Adrenal gland (tissue), 12 donors: ENCODE data around the gene FAM20A. TPM values are rescaled to one million over a fixed set of nuclear protein-coding genes. Genes with fewer than 3 reads are reported as not detected.

ENCODE experiments used
- DNase-seq, 7 donors: peaks; one replicate each; pipeline ENCODE4 v3.0.0-alpha.2; 2019 to 2020
- H3K27ac ChIP-seq, 5 donors: fragments of 200-600 bp; sonication (generic) in 4 of 5; 1 replicate in 3 of 5; 2 replicates in 2 of 5; pipeline versions ENCODE4 v1.5.1 to v1.8.0; 2016 to 2020; ENCODE audit warnings: mild to moderate bottlenecking in 1 of 5
- H3K27me3 ChIP-seq: fragments of 200-600 bp; 2 replicates; pipeline ENCODE4 v1.8.0; 2021
- H3K36me3 ChIP-seq, 2 donors: fragments of 200-600 bp; replicated peaks in 1 of 2; 1 replicate in 1 of 2; 2 replicates in 1 of 2; pipeline versions ENCODE4 v1.5.1 to v1.8.0; 2018 to 2022
- H3K4me1 ChIP-seq, 2 donors: fragments of 200-600 bp; replicated peaks in 1 of 2; 1 replicate in 1 of 2; 2 replicates in 1 of 2; pipeline versions ENCODE4 v1.5.1 to v1.8.0; 2018 to 2021
- H3K4me3 ChIP-seq, 4 donors: fragments of 200-600 bp; sonication (generic) in 3 of 4; one replicate each; pipeline ENCODE4 v1.5.1; 2016 to 2018
- H3K9me3 ChIP-seq, 3 donors: fragments of 200-600 bp; sonication (generic) in 1 of 3; replicated peaks in 1 of 3; 1 replicate in 2 of 3; 2 replicates in 1 of 3; pipeline versions ENCODE4 v1.5.1 to v1.8.0; 2016 to 2021
- CTCF ChIP-seq, 6 experiments: fragments of 450-650 bp in 4 of 6; fragments of 200-600 bp in 2 of 6; sonication (generic) in 1 of 6; IDR thresholded peaks; 1 replicate in 5 of 6; 2 replicates in 1 of 6; pipeline versions ENCODE4 v1.5.1 to v1.8.0; 2016 to 2021; ENCODE audit warnings: antibody characterized with exemption in 6 of 6, mild to moderate bottlenecking in 2 of 6, moderate library complexity in 1 of 6
- POLR2A ChIP-seq, 2 donors: fragments of 450-650 bp; IDR thresholded peaks; one replicate each; pipeline ENCODE4 v1.6.1; 2017; ENCODE audit warnings: antibody characterized with exemption in 2 of 2, mild to moderate bottlenecking in 2 of 2, moderate library complexity in 1 of 2
- WGBS, 4 donors: extraction: QIAGEN DNeasy Blood & Tissue Kit in 2 of 4; methylation state at CpG; one replicate each; pipeline versions ENCODE4 v1.1.5 to v1.1.7; 2013 to 2017; 5-methylcytosine and 5-hydroxymethylcytosine counted together
- intact Hi-C, 2 donors: fragments of 100-400 bp; cut with DNase I; formaldehyde crosslinking; loops; one replicate each; pipeline versions ENCODE4 v1.14.1 to v1.15.0; 2022 to 2023
- polyA plus RNA-seq, 3 donors: library from polyadenylated mRNA; stranded (reverse); fragments of 200-250 nt in 2 of 3; fragments of 350-450 nt in 1 of 3; fragmentation: Illumina TruSeq in 1 of 3; extraction: RNeasy Lipid Tissue Mini Kit (QIAGEN cat#74804) in 1 of 3; gene quantifications; one replicate each; pipeline ENCODE4 v1.2.3, GENCODE V29; 2013 to 2014
- total RNA-seq, 9 donors: library from RNA; depleted of rRNA in 4 of 9; stranded (reverse); fragments of >200 nt in 4 of 9; fragments of 120-200 nt in 1 of 9; fragmentation: NEBNext Ultra II Directional in 1 of 9; extraction: Animal tissue kit (Norgen Biotek cat#: 25700) in 1 of 9; gene quantifications; one replicate each; pipeline versions ENCODE4 v1.1.0 to v1.2.4, GENCODE V29; 2013 to 2023
- donor health status: healthy with polysubstance abuse.
- donor health status: Bipolar disorder and iron deficiency.
- donor health status: DM: yes; HTN: yes; CAD: no.
- donor health status: DM: no; HTN: no; CAD: no.
- donor health status: DM: no; HTN: no; CAD: no.
- donor health status: DM: yes; HTN: yes; CAD: no.

The FAM20A gene
- total and polyA plus RNA-seq, 12 donors: 0.67 to 25.9 (median 8.1) TPM

GRCh38 chr17:68505951-68506350 is 95.2 kb downstream of the FAM20A start:
- no peak overlapping the region for H3K27ac ChIP-seq
- intact Hi-C loops: no loop called here
- no peaks in the 10 kb centered on the region for H3K36me3 ChIP-seq
- no peaks in the 10 kb centered on the region for H3K27me3 ChIP-seq
- H3K4me3 ChIP-seq: no peak overlapping the region
- no peaks in the 10 kb centered on the region for H3K9me3 ChIP-seq
- no peak for DNase-seq
- peaks cover 14 to 31% of the 10 kb centered on the region in 2 donors for H3K4me1 ChIP-seq
- 88 to 97% (median 94%) methylated on average over 1 of the region's 1 CpG for WGBS, 4 donors
- TF ChIP-seq POLR2A (IDR thresholded peaks at IDR 0.05) (no peak), CTCF (IDR thresholded peaks at IDR 0.05) (no peak)

- intact Hi-C loops: no loop called here
- H3K4me3 ChIP-seq: no peak overlapping the region
- WGBS, 4 donors: 77 to 84% (median 82%) methylated on average over 3 of the region's 3 CpGs
- H3K36me3 ChIP-seq: no peaks in the 10 kb centered on the region
- DNase-seq: no peak
- H3K4me1 ChIP-seq: peaks cover 5 to 17% of the 10 kb centered on the region in 2 donors
- H3K9me3 ChIP-seq: no peaks in the 10 kb centered on the region
- TF ChIP-seq POLR2A (IDR thresholded peaks at IDR 0.05) (no peak), CTCF (IDR thresholded peaks at IDR 0.05) (no peak)
- H3K27ac ChIP-seq: no peak overlapping the region
- no peaks in the 10 kb centered on the region for H3K27me3 ChIP-seq
Measured at GRCh38 chr17:68501074-68501473, 100.1 kb downstream of the FAM20A start.

GRCh38 chr17:68499587-68499986 is 101.6 kb downstream of the FAM20A start:
- intact Hi-C loops: no loop called here
- WGBS, 4 donors: 93 to 100% (median 96%) methylated on average over 5 of the region's 5 CpGs
- H3K27ac ChIP-seq: no peak overlapping the region
- H3K27me3 ChIP-seq: no peaks in the 10 kb centered on the region
- TF ChIP-seq CTCF (IDR thresholded peaks at IDR 0.05) (no peak), POLR2A (IDR thresholded peaks at IDR 0.05) (no peak)
- peaks cover 5 to 17% of the 10 kb centered on the region in 2 donors for H3K4me1 ChIP-seq
- H3K4me3 ChIP-seq: no peak overlapping the region
- H3K36me3 ChIP-seq: no peaks in the 10 kb centered on the region
- DNase-seq: no peak
- H3K9me3 ChIP-seq: no peaks in the 10 kb centered on the region

- H3K27me3 ChIP-seq: no peaks in the 10 kb centered on the region
- TF ChIP-seq POLR2A (IDR thresholded peaks at IDR 0.05) (no peak), CTCF (IDR thresholded peaks at IDR 0.05) (no peak)
- intact Hi-C loops: no loop called here
- peaks cover 6 to 18% of the 10 kb centered on the region in 2 donors for H3K4me1 ChIP-seq
- DNase-seq: peak; percentile 74 to 89 (median 86)
- H3K27ac ChIP-seq: peak overlapping the region in 3 of 5 donors; percentile 21 to 67 (median 65)
- no peaks in the 10 kb centered on the region for H3K9me3 ChIP-seq
- H3K4me3 ChIP-seq: peak overlapping the region in 1 of 4 donors; percentile 14
- WGBS, 4 donors: 25 to 34% (median 27%) methylated on average over 7 of the region's 7 CpGs
- no peaks in the 10 kb centered on the region for H3K36me3 ChIP-seq
Measured at GRCh38 chr17:68498479-68499326, 102.5 kb downstream of the FAM20A start.
